ENCODE results near the gene SMPDL3A.

Gene SMPDL3A

GRCh38 chr6:122808121-122808885, 19.2 kb downstream of the SMPDL3A start:
- DNase-seq = no peak

GRCh38 chr6:122809001-122809400, 19.9 kb downstream of the SMPDL3A start:
- DNase-seq = no peak

GRCh38 chr6:122809691-122810090, 20.6 kb downstream of the SMPDL3A start:
- DNase-seq = no peak

GRCh38 chr6:122810189-122810588, 21.1 kb downstream of the SMPDL3A start:
- no peak for DNase-seq

- no peak for DNase-seq
Measured at GRCh38 chr6:122817358-122817757, 28.3 kb downstream of the SMPDL3A start.

- no peak for DNase-seq
Measured at GRCh38 chr6:122817766-122818165, 28.7 kb downstream of the SMPDL3A start.

GRCh38 chr6:122818866-122819265, 29.8 kb downstream of the SMPDL3A start:
- DNase-seq = no peak

- no peak for DNase-seq
Measured at GRCh38 chr6:122821095-122821494, 32.0 kb downstream of the SMPDL3A start.

- no peak for DNase-seq
Measured at GRCh38 chr6:122825163-122825562, 36.1 kb downstream of the SMPDL3A start.

GRCh38 chr6:122829456-122829855, 40.4 kb downstream of the SMPDL3A start:
- no peak for DNase-seq

- no peak for DNase-seq
Measured at GRCh38 chr6:122831511-122831910, 42.5 kb downstream of the SMPDL3A start.

- DNase-seq = peak; percentile 43 to 83
Measured at GRCh38 chr6:122832459-122832858, 43.4 kb downstream of the SMPDL3A start.

GRCh38 chr6:122833021-122833491, 44.0 kb downstream of the SMPDL3A start:
- peak; percentile 88 to 94 for DNase-seq

GRCh38 chr6:122838060-122838780, 49.2 kb downstream of the SMPDL3A start:
- peak in 1 of 2 experiments; percentile 17 for DNase-seq

GRCh38 chr6:122839472-122839871, 50.4 kb downstream of the SMPDL3A start:
- peak; percentile 28 to 55 for DNase-seq

- DNase-seq = no peak
Measured at GRCh38 chr6:122839906-122840305, 50.8 kb downstream of the SMPDL3A start.

GRCh38 chr6:122845464-122845863, 56.4 kb downstream of the SMPDL3A start:
- DNase-seq = no peak

GRCh38 chr6:122845916-122846612, 57.0 kb downstream of the SMPDL3A start:
- no peak for DNase-seq

GRCh38 chr6:122853259-122853995, 64.4 kb downstream of the SMPDL3A start:
- no peak for DNase-seq

Measured in NCI-H524 (cell line).